GM12878 (cell line): ENCODE results near the gene FAM193A. TPM values are rescaled to one million over a fixed set of nuclear protein-coding genes. Genes with fewer than 3 reads are reported as not detected.

Experiments
- ATAC-seq: fragments of 200-7000 bp; cut with Tn5 transposase; 3 replicates; pipeline ENCODE4 v1.9.1; 2020; ENCODE audit warnings: mild to moderate bottlenecking, moderate library complexity
- BruUV-seq: library from RNA; stranded (reverse); fragments of 400-500 nt; replicated peaks from 2 replicates; lab custom pipeline; 2021; lab: Mats Ljungman, UMichigan
- CTCF ChIA-PET: fragments of 300-600 bp; sonication (Branson Sonifier 250); formaldehyde crosslinking; extraction: SDS; loops from one replicate; lab custom pipeline; 2021; ENCODE audit warnings: inconsistent platforms; lab: Yijun Ruan, JAX
- POLR2A ChIA-PET: fragments of 350-600 bp; formaldehyde crosslinking; extraction: SDS; loops from one replicate; lab custom pipeline; 2021; ENCODE audit warnings: inconsistent platforms; lab: Charles Lee
- RAD21 ChIA-PET: fragments of 300-600 bp; sonication (Branson Sonifier 250); formaldehyde crosslinking; loops from one replicate; lab custom pipeline; 2023; ENCODE audit warnings: antibody characterized with exemption; ENCODE audit not compliant: unreplicated experiment; lab: Charles Lee
- SMC1A ChIA-PET: fragments of 300-600 bp; sonication (Branson Sonifier 250); formaldehyde crosslinking; loops from one replicate; lab custom pipeline; 2023; ENCODE audit not compliant: unreplicated experiment, uncharacterized antibody; lab: Charles Lee
- DNase-seq: peaks from one replicate; pipeline ENCODE4 v3.0.0-alpha.2; 2011; ENCODE audit warnings: low read depth, low spot score
- FAIRE-seq: peaks from 3 replicates; lab custom pipeline; 2011; peaks lifted over from hg19 to GRCh38; lab: Jason Lieb, UNC
- H2AFZ ChIP-seq: 2 replicates; pipeline ENCODE4 v1.6.0; 2011; ENCODE audit warnings: low read depth, low read length, control low read depth; ENCODE audit not compliant: control insufficient read depth
- H3K27ac ChIP-seq: 2 replicates; pipeline ENCODE4 v1.5.1; 2011; ENCODE audit warnings: control low read depth; ENCODE audit not compliant: control insufficient read depth, insufficient read depth
- H3K27me3 ChIP-seq, 2 experiments: replicated peaks in 1 of 2; 2 replicates each; pipeline versions ENCODE4 v1.6.0 to v1.6.1; 2011; ENCODE audit warnings: low read length in 1 of 2; ENCODE audit not compliant: control insufficient read depth in 2 of 2, insufficient read depth in 2 of 2
- H3K36me3 ChIP-seq, 2 experiments: 2 replicates each; pipeline ENCODE4 v1.5.1; 2011; ENCODE audit warnings: low read length in 1 of 2; ENCODE audit not compliant: control insufficient read depth in 2 of 2, insufficient read depth in 2 of 2
- H3K4me1 ChIP-seq: 2 replicates; pipeline ENCODE4 v1.6.1; 2011; ENCODE audit warnings: mild to moderate bottlenecking, low read length, moderate library complexity, mixed read lengths; ENCODE audit not compliant: control insufficient read depth, insufficient read depth
- H3K4me2 ChIP-seq: 2 replicates; pipeline ENCODE4 v1.6.0; 2011; ENCODE audit warnings: control low read depth; ENCODE audit not compliant: control insufficient read depth, insufficient read depth
- H3K4me3 ChIP-seq: fragments of 200-600 bp; sonication (generic); 2 replicates; pipeline ENCODE4 v1.5.1; 2016
- H3K79me2 ChIP-seq: 2 replicates; pipeline ENCODE4 v1.6.0; 2011; ENCODE audit warnings: low read length; ENCODE audit not compliant: control insufficient read depth, insufficient read depth
- H3K9ac ChIP-seq: 2 replicates; pipeline ENCODE4 v1.8.0; 2011; ENCODE audit warnings: low read length, control low read depth, mixed read lengths; ENCODE audit not compliant: control insufficient read depth, insufficient read depth
- H3K9me3 ChIP-seq: replicated peaks from 3 replicates; pipeline ENCODE4 v1.5.1; 2011; ENCODE audit warnings: mild to moderate bottlenecking, low read length; ENCODE audit not compliant: control insufficient read depth, insufficient read depth
- H4K20me1 ChIP-seq: 2 replicates; pipeline ENCODE4 v1.6.0; 2011; ENCODE audit not compliant: control insufficient read depth, insufficient read depth
- CBFB ChIP-seq: IDR thresholded peaks from 2 replicates; pipeline ENCODE4 v1.6.1; 2016; ENCODE audit warnings: antibody characterized with exemption, low read depth
- EGR1 ChIP-seq, 2 experiments: IDR thresholded peaks; 1 replicate in 1 of 2; 2 replicates in 1 of 2; pipeline ENCODE4 v1.6.1; 2011 to 2012; ENCODE audit warnings: low read depth in 2 of 2, low read length in 2 of 2, borderline replicate concordance in 1 of 2, mild to moderate bottlenecking in 1 of 2, moderate library complexity in 1 of 2
- ESRRA ChIP-seq: IDR thresholded peaks from 2 replicates; pipeline ENCODE4 v1.6.1; 2012; ENCODE audit warnings: mild to moderate bottlenecking, low read length, improper control_type of control experiment
- MTA2 ChIP-seq: fragments of 450-650 bp; IDR thresholded peaks from 2 replicates; pipeline ENCODE4 v1.6.1; 2016; ENCODE audit warnings: low read depth, mild to moderate bottlenecking, moderate library complexity
- MYC ChIP-seq: IDR thresholded peaks from 2 replicates; pipeline ENCODE4 v1.6.1; 2011; ENCODE audit warnings: mild to moderate bottlenecking, low read length, moderate library complexity, inconsistent platforms; ENCODE audit not compliant: insufficient read depth, insufficient replicate concordance, insufficient read length, severe bottlenecking
- SMAD1 ChIP-seq: fragments of 450-650 bp; IDR thresholded peaks from 2 replicates; pipeline ENCODE4 v1.6.1; 2018; ENCODE audit warnings: mild to moderate bottlenecking, low read depth; ENCODE audit not compliant: partially characterized antibody
- SUZ12 ChIP-seq: fragments of 200-600 bp; sonication (generic); IDR thresholded peaks from one replicate; pipeline ENCODE4 v1.6.1; 2018; ENCODE audit warnings: antibody characterized with exemption, mild to moderate bottlenecking; ENCODE audit not compliant: unreplicated experiment
- TARDBP ChIP-seq: IDR thresholded peaks from 2 replicates; pipeline ENCODE4 v1.6.1; 2016; ENCODE audit warnings: borderline replicate concordance
- WRNIP1 ChIP-seq: IDR thresholded peaks from 2 replicates; pipeline ENCODE4 v1.6.1; 2011; ENCODE audit warnings: low read depth, low read length, improper control_type of control experiment, borderline replicate concordance
- ZNF24 ChIP-seq: fragments of 450-650 bp; IDR thresholded peaks from 2 replicates; pipeline ENCODE4 v1.6.1; 2017; ENCODE audit warnings: antibody characterized with exemption, mild to moderate bottlenecking
- WGBS: methylation state at CpG from one replicate; pipeline ENCODE4 v1.1.6; 2016; ENCODE audit warnings: low lambda C conversion rate; ENCODE audit not compliant: insufficient replicate concordance, insufficient coverage; ENCODE audit errors: missing lambda C conversion rate; 5-methylcytosine and 5-hydroxymethylcytosine counted together
- in situ Hi-C: fragments of 300-500 bp; cut with MboI; formaldehyde crosslinking; loops from 9 replicates; pipeline ENCODE4 v1.14.3; 2018; ENCODE audit warnings: mixed read lengths
- intact Hi-C: fragments of 100-400 bp; cut with micrococcal nuclease; formaldehyde crosslinking; loops from one replicate; pipeline ENCODE4 v1.14.2; 2022; ENCODE audit not compliant: unreplicated experiment
- polyA plus RNA-seq, 11 experiments: library from polyadenylated mRNA; depleted of rRNA in 4 of 11; unstranded in 6 of 11; stranded (reverse) in 5 of 11; fragments of >200 nt; fragmentation: Nextera tagmentation in 4 of 11; fragmentation: Illumina TruSeq in 1 of 11; extraction: Ambion mirVana in 4 of 11; extraction: Trizol in 1 of 11; gene quantifications; 1 replicate in 1 of 11; 2 replicates in 10 of 11; pipeline versions ENCODE4 v1.2.1 to v1.2.3, GENCODE V29; 2011 to 2016; ENCODE audit warnings: inconsistent platforms in 2 of 11, missing spikeins in 2 of 11, low read depth in 1 of 11
- total RNA-seq, 4 experiments: library from RNA; depleted of rRNA in 3 of 4; stranded (reverse); fragments of >200 nt in 3 of 4; fragmentation: Illumina TruSeq in 1 of 4; extraction: Trizol in 1 of 4; gene quantifications; 2 replicates each; pipeline versions ENCODE4 v1.2.1 to v1.2.3, GENCODE V29; 2013 to 2021
- TF ChIP-seq, protein P1 (sequence below): fragments of 450-650 bp; formaldehyde crosslinking; IDR thresholded peaks from 2 replicates; pipeline ENCODE4 v1.4.0; 2020; ENCODE audit warnings: mild to moderate bottlenecking, moderate library complexity
- TF ChIP-seq, protein P2 (sequence below): fragments of 450-650 bp; IDR thresholded peaks from 2 replicates; pipeline ENCODE4 v1.6.1; 2016; ENCODE audit warnings: mild to moderate bottlenecking

FAM193A gene
- total and polyA plus RNA-seq, 10 of the 15 experiments (the other 5 are each of a cell fraction or from before 2014, with no cell fraction given): 0.52 to 23.3 (median 7.4) TPM

DNA sequence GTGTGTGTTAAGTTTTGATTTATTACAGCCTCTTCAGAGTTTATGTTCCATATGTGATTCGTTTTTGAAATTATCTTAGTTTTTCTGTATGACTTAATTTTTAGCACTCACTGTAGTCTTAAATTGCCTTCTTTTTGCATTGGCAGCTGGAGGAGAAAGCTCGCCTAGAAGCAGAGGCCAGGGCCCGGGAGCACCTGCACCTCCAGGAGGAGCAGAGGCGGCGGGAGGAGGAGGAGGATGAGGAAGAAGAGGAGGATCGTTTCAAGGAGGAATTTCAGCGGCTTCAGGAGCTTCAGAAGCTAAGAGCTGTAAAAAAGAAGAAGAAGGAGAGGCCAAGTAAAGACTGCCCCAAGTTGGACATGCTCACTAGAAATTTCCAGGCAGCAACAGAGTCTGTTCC lies 163.1 kb downstream of the FAM193A start (continued):
- TF ChIP-seq, protein P1, sequence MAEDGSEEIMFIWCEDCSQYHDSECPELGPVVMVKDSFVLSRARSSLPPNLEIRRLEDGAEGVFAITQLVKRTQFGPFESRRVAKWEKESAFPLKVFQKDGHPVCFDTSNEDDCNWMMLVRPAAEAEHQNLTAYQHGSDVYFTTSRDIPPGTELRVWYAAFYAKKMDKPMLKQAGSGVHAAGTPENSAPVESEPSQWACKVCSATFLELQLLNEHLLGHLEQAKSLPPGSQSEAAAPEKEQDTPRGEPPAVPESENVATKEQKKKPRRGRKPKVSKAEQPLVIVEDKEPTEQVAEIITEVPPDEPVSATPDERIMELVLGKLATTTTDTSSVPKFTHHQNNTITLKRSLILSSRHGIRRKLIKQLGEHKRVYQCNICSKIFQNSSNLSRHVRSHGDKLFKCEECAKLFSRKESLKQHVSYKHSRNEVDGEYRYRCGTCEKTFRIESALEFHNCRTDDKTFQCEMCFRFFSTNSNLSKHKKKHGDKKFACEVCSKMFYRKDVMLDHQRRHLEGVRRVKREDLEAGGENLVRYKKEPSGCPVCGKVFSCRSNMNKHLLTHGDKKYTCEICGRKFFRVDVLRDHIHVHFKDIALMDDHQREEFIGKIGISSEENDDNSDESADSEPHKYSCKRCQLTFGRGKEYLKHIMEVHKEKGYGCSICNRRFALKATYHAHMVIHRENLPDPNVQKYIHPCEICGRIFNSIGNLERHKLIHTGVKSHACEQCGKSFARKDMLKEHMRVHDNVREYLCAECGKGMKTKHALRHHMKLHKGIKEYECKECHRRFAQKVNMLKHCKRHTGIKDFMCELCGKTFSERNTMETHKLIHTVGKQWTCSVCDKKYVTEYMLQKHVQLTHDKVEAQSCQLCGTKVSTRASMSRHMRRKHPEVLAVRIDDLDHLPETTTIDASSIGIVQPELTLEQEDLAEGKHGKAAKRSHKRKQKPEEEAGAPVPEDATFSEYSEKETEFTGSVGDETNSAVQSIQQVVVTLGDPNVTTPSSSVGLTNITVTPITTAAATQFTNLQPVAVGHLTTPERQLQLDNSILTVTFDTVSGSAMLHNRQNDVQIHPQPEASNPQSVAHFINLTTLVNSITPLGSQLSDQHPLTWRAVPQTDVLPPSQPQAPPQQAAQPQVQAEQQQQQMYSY (CRISPR knock-in tag): no peak
- TF ChIP-seq CBFB (no peak), MYC (no peak)

DNA sequence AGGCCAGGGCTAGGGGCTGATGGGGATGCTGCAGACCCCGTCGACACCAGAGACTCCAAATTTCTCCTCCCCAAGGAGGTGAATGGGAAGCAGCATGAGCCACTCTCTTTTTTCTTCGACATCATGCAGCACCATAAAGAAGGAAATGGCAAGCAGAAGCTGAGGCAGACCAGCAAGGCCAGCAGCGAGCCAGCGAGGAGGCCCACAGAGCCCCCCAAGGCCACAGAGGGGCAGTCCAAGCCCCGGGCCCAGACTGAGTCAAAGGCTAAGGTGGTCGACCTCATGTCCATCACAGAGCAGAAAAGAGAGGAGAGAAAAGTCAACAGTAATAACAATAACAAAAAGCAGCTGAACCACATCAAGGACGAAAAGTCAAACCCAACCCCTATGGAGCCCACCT lies 163.6 kb downstream of the FAM193A start:
- no peak for ATAC-seq
- H3K9ac ChIP-seq: no peak overlapping the region
- peaks cover 22 to 25% of the 10 kb centered on the region in 2 experiments for H3K36me3 ChIP-seq
- SMC1A ChIA-PET: interaction anchor here (1.0 kb wide), 1 partner anchor 8 kb away, joined by 3 read pairs; no protein-coding TSS in a partner anchor
- 98% methylated on average over 8 of the region's 8 CpGs for WGBS
- CTCF ChIA-PET: interaction anchor here (1.1 kb wide), 1 partner anchor 8 kb away, joined by 4 read pairs; no protein-coding TSS in a partner anchor
- 0 out of 2 replicates have a peak, but pooled peaks cover 2% of the 10 kb centered on the region for H3K79me2 ChIP-seq
- TSS peak; percentile 68 for BruUV-seq
- no peaks in the 10 kb centered on the region for H3K9me3 ChIP-seq
- FAIRE-seq: no peak
- intact Hi-C loops (no loop called here), in situ Hi-C loops (no loop called here)
- H3K4me1 ChIP-seq: peaks cover 16% of the 10 kb centered on the region
- no peaks in the 10 kb centered on the region for H3K27me3 ChIP-seq
- TF ChIP-seq ESRRA (no peak), SMAD1 (no peak), MTA2 (no peak), EGR1 (IDR thresholded peaks at IDR 0.05; ENCODE audit: borderline replicate concordance in 1 of 2, low read depth in 2 of 2, low read length in 2 of 2) (no peak), TARDBP (no peak), WRNIP1 (no peak), ZNF24 (no peak), SUZ12 (no peak)
- TF ChIP-seq, protein P2, sequence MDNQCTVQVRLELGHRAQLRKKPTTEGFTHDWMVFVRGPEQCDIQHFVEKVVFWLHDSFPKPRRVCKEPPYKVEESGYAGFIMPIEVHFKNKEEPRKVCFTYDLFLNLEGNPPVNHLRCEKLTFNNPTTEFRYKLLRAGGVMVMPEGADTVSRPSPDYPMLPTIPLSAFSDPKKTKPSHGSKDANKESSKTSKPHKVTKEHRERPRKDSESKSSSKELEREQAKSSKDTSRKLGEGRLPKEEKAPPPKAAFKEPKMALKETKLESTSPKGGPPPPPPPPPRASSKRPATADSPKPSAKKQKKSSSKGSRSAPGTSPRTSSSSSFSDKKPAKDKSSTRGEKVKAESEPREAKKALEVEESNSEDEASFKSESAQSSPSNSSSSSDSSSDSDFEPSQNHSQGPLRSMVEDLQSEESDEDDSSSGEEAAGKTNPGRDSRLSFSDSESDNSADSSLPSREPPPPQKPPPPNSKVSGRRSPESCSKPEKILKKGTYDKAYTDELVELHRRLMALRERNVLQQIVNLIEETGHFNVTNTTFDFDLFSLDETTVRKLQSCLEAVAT: no peak
- POLR2A ChIA-PET: interaction anchor here (0.6 kb wide), 1 partner anchor 27 kb away, joined by 3 read pairs; no protein-coding TSS in a partner anchor
- H4K20me1 ChIP-seq: no peaks in the 10 kb centered on the region
- H2AFZ ChIP-seq: no peak overlapping the region
- no peak overlapping the region for H3K4me2 ChIP-seq
- no peak for DNase-seq
- no peak overlapping the region for H3K4me3 ChIP-seq
- H3K27ac ChIP-seq: no peak overlapping the region
- RAD21 ChIA-PET: no interaction called here
